Neutrophil (primary cell): ENCODE data around the gene PITX1.

Source experiments
- H3K27ac ChIP-seq: fragments of 200-600 bp; sonication (generic); 2 replicates; pipeline ENCODE4 v1.5.1; 2016; ENCODE audit warnings: mild to moderate bottlenecking, moderate library complexity
- H3K27me3 ChIP-seq: fragments of 200-600 bp; sonication (generic); 2 replicates; pipeline ENCODE4 v1.6.0; 2016; ENCODE audit warnings: mild to moderate bottlenecking
- H3K36me3 ChIP-seq: fragments of 200-600 bp; sonication (generic); 2 replicates; pipeline ENCODE4 v1.5.1; 2017
- H3K4me1 ChIP-seq, 2 experiments: fragments of 200-600 bp in 1 of 2; sonication (generic) in 1 of 2; 1 replicate in 1 of 2; 2 replicates in 1 of 2; pipeline versions ENCODE4 v1.5.1 to v1.6.1; 2013 to 2016; ENCODE audit warnings: low read depth in 1 of 2, low read length in 1 of 2, mild to moderate bottlenecking in 1 of 2, moderate library complexity in 1 of 2; ENCODE audit not compliant: control insufficient read depth in 1 of 2, insufficient read depth in 1 of 2
- H3K4me3 ChIP-seq, 2 experiments: fragments of 200-600 bp in 1 of 2; sonication (generic) in 1 of 2; 1 replicate in 1 of 2; 2 replicates in 1 of 2; pipeline ENCODE4 v1.5.1; 2013 to 2016; ENCODE audit warnings: low read depth in 1 of 2, low read length in 1 of 2, mild to moderate bottlenecking in 1 of 2, moderate library complexity in 1 of 2
- H3K9me3 ChIP-seq: fragments of 200-600 bp; sonication (generic); 2 replicates; pipeline ENCODE4 v1.5.1; 2016
- TF ChIP-seq, protein P1 (sequence below): fragments of 200-600 bp; sonication (generic); IDR thresholded peaks from 2 replicates; pipeline ENCODE4 v1.5.1; 2016; ENCODE audit warnings: antibody characterized with exemption

The PITX1 gene

DNA sequence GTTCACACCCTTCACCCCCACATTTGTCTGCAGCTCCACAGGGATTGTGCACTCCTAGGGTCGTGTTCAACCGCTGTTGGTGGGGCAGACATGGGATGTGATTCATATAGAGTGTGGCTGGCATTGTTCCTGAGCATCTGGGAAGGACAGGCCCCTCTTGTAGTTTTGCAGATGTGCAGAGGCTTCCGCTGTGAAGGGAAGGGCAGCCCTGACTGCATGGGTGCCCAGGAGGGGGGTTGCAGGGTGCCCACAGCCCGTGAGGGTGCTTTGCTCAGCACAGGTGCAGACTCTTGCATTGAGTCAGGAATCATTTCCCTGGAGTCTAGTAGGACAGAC lies 30.2 kb upstream of the PITX1 start:
- Histone ChIP-seq H3K4me3 (no peak overlapping the region), H3K27ac (no peak overlapping the region), H3K36me3 (no peaks in the 10 kb centered on the region), H3K9me3 (no peaks in the 10 kb centered on the region), H3K27me3 (peaks cover 41% of the 10 kb centered on the region), H3K4me1 (no peaks in the 10 kb centered on the region)
- TF ChIP-seq, protein P1, sequence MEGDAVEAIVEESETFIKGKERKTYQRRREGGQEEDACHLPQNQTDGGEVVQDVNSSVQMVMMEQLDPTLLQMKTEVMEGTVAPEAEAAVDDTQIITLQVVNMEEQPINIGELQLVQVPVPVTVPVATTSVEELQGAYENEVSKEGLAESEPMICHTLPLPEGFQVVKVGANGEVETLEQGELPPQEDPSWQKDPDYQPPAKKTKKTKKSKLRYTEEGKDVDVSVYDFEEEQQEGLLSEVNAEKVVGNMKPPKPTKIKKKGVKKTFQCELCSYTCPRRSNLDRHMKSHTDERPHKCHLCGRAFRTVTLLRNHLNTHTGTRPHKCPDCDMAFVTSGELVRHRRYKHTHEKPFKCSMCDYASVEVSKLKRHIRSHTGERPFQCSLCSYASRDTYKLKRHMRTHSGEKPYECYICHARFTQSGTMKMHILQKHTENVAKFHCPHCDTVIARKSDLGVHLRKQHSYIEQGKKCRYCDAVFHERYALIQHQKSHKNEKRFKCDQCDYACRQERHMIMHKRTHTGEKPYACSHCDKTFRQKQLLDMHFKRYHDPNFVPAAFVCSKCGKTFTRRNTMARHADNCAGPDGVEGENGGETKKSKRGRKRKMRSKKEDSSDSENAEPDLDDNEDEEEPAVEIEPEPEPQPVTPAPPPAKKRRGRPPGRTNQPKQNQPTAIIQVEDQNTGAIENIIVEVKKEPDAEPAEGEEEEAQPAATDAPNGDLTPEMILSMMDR, result no peak

DNA sequence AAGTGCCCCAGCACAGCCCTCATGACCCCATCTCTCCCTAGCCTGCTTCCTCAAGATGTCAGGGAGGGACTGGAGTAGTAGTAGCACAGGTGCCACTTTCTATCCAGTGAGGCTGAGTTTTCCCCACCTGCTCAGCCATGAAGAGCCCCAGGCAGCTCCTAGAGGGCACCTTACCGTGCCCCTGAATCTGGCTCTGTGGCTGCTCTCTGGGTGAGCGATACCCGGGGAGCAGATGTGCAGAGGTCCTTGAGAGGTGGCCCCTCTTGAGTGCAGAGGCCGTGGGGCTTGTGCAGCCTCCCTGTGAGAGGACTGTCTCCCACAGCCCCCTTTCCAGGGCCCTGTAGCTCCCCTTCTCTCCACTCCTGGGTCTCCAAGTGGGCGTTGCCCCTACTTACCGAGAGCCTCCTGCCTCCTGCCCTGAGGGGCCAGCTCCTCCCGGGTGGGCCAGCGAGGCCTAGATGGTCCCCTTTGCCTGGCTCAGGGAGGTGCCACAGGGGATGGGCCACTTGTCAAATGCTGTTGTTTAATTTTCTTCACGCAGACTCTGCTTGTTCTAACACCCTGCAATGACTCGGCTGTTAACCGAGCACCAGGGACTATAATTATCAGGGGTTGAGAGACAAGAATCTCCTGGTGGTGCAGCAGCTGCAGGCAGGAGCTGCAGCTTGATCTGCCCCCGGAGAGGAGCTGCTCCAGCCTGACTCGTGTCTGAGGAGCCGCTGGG lies 29.6 kb upstream of the PITX1 start:
- TF ChIP-seq, protein P1, result no peak
- H3K27ac ChIP-seq, result no peak overlapping the region
- no peaks in the 10 kb centered on the region for H3K4me1 ChIP-seq
- H3K4me3 ChIP-seq, result no peak overlapping the region
- H3K9me3 ChIP-seq, result no peaks in the 10 kb centered on the region
- no peaks in the 10 kb centered on the region for H3K36me3 ChIP-seq
- H3K27me3 ChIP-seq, result peaks cover 46% of the 10 kb centered on the region

DNA sequence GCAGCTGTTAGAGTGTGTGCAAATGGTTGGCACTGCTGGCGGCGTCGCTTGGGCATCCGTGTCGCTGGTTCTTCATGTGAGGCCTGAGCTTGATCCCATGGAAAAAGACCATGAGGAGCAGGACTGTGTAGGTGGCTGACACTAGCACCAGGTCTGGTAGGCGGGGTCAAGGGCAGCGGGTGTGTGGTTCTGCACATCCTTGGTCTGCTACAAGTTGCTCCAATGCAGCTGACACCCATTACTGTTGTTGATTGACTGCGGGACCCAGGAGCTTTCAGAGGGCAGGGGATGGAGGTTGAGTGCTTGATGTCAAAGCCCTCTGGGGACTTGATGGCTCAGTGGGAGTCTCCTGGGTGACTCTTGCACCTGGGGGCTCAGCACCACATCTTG lies 29.0 kb upstream of the PITX1 start:
- Histone ChIP-seq H3K36me3 (no peaks in the 10 kb centered on the region), H3K4me3 (no peak overlapping the region), H3K4me1 (no peaks in the 10 kb centered on the region), H3K27me3 (peaks cover 53% of the 10 kb centered on the region), H3K9me3 (no peaks in the 10 kb centered on the region), H3K27ac (no peak overlapping the region)
- TF ChIP-seq, protein P1, result no peak

DNA sequence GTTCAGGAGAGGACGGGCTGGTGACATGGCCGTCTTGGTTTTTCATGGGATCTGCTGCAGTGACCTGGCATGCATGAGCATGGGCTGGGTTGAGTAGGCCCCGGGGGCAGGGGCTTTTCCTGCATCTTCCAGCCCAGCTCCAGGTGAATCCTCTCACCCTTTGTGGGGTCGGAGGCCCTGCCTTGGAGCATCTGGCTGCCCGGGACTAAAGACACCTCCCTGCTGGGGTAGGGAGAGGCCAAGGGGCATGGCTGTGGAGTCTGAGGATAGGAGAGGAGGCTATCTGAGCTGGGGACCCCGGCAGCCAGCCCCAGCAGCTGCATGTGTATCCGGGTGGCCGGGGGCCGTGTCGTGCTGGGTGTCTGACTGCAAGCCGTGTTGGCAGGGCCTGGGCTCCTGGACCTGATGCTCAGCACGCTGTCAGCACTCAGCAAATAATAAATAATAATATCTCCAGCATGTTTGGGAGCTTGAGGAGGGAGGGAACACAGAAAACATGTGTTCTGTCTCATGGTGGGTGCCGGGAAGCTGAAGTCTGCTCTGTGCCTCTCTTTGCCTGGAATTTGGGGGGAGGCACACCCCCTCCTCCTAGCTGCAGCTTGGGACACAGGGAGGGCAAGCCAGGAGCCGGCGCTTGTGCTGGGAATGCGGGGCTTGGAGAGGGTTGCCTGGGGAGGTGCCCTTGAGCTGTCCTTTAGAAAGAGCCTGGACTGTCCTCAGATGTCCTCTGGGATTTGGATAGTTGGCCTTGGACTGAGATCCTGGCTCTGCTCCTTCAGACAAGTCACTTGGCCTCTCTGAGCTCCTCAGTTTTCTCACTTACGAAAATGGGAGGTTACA lies 28.4 kb upstream of the PITX1 start:
- Histone ChIP-seq H3K27me3 (peaks cover 59% of the 10 kb centered on the region), H3K27ac (no peak overlapping the region), H3K4me3 (no peak overlapping the region), H3K4me1 (no peaks in the 10 kb centered on the region), H3K36me3 (no peaks in the 10 kb centered on the region), H3K9me3 (no peaks in the 10 kb centered on the region)
- TF ChIP-seq, protein P1, result no peak

DNA sequence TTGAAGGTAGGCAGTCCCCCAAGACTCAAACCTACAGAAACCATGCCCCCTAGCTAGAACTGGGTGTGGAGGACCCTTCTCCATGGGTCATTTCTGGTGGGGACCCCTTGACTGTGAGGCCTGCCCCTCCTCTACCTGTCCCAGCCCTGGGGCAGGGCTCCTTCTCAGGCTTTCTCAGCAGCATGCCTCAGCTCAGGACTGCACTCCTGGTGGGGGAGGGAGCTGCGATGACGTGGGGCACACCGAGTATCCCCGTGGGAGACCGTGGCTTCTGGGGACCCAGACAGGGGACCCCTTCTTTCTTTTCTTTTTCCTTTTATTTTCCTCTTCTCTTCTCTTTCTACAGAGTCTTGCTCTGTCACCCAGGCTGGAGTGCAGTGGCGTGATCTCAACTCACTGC lies 27.0 kb upstream of the PITX1 start:
- H3K4me3 ChIP-seq, result no peak overlapping the region
- no peak overlapping the region for H3K27ac ChIP-seq
- H3K4me1 ChIP-seq, result no peaks in the 10 kb centered on the region
- peaks cover 73% of the 10 kb centered on the region for H3K27me3 ChIP-seq
- TF ChIP-seq, protein P1, result no peak
- no peaks in the 10 kb centered on the region for H3K9me3 ChIP-seq
- H3K36me3 ChIP-seq, result no peaks in the 10 kb centered on the region
